Fibroblast of the conjunctiva (primary cell): ENCODE data around the gene PTPN11.
"Not testable (repeated sequence)": the region's sequence is repeated elsewhere in the genome, so short reads cannot be mapped to it uniquely, and the experiment has no call there.

Experiments
- DNase-seq: peaks from one replicate; pipeline ENCODE4 v3.0.0-alpha.2; 2010; ENCODE audit warnings: low read depth

The PTPN11 gene

DNA sequence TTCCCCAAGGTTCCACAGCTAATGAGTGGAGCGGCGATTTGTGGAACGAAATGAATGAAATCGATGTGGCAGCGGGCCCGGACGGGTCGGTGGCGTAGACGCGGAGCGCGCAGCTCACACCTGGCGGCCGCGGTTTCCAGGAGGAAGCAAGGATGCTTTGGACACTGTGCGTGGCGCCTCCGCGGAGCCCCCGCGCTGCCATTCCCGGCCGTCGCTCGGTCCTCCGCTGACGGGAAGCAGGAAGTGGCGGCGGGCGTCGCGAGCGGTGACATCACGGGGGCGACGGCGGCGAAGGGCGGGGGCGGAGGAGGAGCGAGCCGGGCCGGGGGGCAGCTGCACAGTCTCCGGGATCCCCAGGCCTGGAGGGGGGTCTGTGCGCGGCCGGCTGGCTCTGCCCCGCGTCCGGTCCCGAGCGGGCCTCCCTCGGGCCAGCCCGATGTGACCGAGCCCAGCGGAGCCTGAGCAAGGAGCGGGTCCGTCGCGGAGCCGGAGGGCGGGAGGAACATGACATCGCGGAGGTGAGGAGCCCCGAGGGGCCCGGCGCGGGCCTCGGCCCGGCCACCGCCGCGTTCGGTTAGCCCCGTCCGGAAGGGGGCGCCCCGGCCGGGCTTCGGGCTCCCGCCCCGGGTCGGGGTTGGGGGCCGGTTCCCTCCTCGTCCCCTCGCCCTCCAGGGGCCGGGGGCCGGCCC is at the start of gene PTPN11:
TSS of gene PTPN11 (plus strand) at position 340 of the 689 bp plus-strand sequence. CDS start at position 505, 165 bp downstream.
- DNase-seq = peak; percentile 37

DNA sequence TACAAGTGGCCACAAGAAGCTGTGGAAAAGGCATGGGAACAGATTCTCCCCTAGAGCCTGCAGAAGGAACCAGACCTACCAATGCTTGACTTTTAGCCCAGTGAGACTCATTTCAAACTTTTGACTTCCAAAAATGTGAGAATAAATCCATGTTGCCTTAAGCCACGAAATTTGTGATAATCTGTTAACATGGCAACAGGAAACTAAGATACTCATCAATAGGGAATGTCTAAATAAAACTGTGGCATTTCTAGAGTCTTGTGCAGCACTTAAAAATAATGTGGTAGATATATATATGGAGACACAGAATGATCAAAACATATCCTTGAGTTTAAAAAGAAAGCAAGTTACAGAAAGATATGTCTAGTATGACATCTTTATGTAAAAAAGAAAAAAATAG is 48.5 kb upstream of the PTPN11 start:
- DNase-seq = no peak

DNA sequence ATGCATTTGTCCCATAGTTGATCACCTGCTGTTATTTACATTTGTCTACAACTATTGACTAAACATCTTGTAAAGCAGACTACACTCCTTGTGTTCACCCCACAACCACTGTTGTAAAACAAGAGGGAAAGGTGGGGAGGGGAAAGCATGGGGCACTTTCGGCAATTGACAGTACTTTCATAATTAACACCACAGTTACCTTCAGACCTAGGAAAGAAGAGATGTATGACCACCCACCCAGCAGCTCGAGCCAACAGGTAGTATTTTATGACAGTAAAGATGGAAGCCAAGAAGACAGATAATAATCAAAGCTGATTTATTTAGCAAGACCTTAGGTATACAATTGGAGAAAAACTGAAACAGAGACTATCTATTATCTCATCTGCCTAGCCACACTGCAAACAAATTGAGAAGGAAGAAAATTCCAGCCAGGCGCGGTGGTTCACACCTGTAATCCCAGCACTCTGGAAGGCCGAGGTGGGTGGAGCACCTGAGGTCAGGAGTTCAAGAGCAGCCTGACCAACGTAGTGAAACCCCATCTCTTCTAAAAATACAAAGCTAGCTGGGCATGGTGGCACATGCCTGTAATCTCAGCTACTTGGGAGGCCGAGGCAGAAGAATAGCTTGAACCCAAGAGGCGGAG is 47.8 kb upstream of the PTPN11 start:
- no peak for DNase-seq

DNA sequence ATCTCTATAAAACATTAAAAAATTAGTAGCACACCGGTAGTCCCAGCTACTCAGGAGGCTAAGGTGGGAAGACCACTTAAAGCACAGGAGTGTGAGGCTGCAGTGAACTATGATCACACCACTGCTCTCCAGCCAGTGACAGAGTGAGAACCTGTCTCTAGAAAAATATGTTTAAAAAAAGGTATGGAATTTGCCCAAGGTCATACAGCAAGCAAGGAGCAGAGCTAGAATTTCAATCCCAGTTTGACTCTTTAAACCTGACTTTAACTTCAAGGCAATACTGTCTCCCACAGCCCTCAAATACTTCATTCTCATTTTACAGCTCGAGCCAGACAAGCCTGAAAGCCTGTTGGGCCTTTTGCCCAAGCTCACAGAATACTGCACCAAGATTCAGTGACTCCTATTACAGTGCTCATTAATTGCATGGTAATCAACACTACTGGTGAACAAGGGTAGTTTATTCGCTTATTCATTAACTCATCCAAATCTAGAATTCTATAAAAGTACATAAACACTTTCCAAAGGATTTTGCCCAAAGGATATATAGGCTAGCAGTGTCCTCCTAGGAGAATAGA is 44.5 kb upstream of the PTPN11 start:
- DNase-seq = no peak

DNA sequence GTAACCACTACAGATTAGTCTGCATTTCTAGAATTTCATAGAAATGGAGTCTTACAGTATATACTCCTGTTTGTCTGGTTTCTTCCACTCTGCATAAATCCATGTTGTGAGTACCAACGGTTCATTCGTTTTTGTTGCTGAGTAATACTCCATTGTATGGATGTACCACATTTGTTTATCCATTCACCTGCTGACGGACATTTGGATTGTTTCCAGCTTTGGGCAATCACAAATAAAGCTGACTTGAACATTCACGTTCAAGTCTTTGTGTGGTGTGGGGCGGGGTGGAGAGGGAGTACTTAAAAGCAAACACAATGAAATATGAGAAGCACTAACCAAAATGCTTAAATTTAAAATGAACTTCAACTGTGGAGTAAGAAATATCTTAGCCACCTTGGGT is 43.6 kb upstream of the PTPN11 start:
- no peak for DNase-seq

DNA sequence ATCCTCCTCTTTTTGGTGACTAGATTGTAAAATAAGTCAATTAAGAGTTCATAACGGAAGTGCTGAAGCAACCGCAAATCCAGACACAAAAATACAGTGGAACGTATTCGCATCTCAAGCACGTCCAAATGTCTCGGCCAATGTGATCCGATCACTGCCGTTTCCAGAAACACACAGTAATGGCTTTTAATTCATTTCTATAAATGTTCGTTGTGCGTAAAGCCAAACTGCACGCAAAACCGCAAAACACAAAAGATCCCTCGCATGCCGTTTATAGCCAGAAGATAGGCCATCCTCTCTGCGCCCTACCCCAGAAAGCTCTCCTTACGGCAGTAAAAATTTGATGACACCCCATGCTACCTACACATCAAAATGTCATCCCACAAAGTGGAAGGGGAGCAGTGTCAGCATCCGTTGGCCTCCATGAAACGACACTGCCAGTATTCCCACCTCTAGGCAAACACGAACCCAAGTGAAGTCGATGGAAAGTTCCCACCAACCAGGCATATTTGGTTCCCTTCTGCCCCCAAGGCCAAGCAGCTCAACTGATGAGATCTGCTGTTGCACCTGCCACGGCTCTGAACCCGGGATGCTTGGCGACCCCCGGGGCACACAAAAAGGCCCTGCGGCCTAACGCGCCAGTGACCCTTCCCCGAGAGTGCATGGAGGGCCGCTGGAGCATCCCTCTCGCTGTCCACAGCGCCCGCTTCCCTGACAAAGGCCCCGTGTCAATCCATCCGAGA is 37.9 kb upstream of the PTPN11 start:
- no peak for DNase-seq

DNA sequence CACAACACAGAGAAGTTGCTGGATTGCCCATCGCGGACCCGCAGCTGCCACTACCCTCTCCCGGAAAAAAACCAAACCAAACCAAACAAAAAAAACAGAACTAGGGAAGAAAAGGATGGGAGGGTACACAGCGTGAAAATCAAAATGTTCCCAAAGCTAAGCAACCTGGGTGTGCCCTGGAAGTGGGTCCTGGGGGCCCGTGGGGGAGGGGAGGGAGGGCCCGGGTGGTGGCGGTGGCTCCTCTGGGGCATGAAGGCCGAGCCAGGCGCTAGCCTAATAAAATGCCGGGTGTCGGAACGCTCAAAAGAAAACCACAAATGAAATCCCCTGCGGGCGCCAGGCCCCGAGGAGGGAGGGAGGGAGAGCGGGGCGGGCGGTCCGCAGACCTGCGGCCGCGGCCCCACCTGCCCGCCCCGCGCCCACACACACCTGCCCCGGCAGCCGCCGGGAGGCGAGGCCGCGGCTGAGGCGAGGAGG is 37.3 kb upstream of the PTPN11 start:
- no peak for DNase-seq

DNA sequence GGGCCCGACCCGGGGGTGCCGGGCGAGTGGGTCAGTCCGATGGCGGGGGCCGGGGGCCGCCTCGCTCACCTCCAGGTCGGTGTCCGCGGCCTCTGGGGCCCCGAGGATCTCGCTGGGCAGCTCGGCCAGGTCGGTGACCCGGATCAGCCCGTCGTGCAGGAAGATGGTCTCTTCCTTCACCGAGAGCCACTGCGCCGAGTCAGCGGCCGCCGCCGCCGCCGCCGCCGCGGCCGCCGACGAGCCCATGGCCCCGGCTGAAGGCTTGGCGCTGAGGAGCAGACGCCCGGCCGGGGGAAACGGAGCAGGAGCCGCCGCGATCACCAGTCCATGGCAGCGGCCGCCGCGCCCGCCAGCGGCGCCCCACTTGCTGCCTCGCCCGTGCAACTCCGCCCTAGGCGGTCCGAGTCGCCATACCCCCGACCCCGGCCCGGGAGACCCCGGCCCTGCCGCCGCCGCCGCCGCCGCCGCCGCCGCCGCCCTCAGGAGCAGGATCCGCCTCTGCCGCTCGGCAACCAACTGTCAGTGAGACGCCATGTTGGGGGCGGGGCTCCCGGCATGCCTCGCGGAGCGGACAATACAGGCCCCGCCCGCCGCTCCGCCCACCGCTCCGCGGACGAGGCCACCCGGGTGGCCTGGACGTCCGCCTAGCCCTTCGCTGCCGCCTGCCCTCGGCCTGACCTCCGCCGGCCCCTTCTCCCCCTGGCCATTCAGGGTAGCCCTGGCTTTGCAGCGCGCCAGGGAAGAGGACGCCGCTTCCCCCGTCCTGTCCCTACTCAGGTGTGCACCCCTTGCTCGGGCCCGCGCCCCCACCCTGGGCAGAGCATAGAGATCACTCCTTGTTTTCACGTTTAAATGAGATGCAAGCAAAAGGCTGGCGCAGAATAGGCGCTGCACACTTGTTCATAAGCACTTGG is 36.6 kb upstream of the PTPN11 start, which contains the start of gene HECTD4:
TSS of gene HECTD4 (minus strand) at position 549 of the 914 bp plus-strand sequence. CDS start at position 246, 303 bp downstream.
- DNase-seq = peak; percentile 57

DNA sequence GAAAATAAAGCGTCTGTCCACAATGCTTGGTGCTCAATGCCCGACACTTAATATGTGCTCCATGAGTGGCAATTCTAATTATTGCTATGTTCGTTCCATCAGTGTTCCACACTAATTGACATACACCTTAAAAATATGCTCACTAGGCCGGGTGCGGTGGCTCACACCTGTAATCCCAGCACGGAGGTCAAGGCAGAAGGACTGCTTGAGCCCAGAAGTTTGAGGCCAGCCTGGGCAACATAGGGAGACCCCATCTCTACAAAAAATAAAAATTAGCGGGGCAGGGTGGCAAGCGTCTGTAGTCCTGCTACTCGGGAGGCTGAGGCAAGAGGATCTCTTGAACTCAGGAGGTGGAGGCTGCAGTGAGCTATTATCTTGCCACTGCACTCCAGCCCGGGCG is 35.9 kb upstream of the PTPN11 start:
- DNase-seq = no peak

DNA sequence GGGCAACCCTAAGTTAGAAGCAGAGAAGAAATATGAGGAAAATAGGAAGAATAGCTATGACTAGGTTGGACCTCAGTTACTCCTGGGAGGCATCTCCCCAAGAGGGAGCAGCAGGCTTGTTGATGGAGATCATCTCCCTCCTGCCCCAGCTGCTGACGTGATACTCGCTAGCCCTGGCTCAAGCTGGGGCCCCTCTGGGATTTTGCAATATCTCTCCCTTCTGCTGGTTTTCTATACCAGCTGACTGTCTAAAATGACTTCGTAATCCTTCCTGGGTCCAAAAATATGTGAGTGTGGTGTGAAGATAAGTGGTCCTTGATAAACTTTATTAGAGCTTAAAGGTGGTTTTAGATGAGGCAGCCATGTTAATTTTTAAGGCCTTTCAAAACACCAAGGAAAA is 32.0 kb upstream of the PTPN11 start:
- DNase-seq = peak; percentile 49

DNA sequence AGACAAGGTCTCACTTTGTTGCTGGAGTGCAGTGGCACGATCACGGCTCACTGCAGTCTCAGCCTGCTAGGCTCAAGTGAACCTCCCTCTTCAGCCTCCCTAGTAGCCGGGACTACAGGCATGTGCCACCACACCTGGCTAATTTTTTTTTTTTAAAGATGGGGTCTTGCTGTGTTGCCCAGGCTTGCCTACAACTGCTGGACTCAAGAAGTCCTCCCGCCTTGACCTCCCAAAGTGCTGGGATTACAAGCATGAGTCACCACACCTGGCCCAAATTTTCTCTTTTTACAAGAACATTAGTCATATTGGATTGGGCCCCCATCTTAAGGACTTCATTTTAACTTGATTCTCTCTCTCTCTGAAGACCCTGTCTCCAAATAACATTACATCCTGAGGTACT is 29.5 kb upstream of the PTPN11 start:
- DNase-seq = no peak

DNA sequence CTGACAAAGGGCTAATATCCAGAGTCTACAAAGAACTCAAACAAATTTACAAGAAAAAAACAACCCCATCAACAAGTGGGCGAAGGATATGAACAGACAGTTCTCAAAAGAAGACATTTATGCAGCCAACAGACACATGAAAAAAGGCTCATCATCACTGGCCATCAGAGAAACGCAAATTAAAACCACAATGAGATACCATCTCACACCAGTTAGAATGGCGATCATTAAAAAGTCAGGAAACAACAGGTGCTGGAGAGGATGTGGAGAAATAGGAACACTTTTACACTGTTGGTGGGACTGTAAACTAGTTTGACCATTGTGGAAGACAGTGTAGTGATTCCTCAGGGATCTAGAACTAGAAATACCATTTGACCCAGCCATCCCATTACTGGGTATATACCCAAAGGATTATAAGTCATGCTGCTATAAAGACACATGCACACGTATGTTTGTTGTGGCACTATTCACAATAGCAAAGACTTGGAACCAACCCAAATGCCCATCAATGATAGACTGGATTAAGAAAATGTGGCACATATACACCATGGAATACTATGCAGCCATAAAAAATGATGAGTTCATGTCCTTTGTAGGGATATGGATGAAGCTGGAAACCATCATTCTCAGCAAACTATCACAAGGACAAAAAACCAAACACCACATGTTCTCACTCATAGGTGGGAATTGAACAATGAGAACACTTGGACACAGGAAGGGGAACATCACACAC is 28.7 kb upstream of the PTPN11 start:
- not testable (repeated sequence) for DNase-seq

DNA sequence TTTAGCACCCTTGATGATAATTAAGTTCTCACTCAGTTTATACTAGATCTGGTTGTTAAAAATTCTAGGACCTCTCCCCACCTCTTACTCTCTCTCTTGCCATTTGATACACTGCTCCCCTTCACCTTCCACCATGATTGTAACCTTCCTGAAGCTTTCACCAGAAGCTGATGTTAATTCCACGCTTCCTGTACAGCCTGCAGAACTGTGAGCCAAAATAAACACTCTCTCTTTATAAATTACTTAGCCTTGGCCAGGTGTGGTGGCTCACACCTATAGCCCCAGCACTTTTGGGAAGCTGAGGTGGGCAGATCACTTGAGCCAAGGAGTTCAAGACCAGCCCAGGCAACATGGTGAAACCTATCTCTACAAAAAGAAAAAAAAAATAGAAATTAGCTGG is 25.4 kb upstream of the PTPN11 start:
- DNase-seq = no peak

DNA sequence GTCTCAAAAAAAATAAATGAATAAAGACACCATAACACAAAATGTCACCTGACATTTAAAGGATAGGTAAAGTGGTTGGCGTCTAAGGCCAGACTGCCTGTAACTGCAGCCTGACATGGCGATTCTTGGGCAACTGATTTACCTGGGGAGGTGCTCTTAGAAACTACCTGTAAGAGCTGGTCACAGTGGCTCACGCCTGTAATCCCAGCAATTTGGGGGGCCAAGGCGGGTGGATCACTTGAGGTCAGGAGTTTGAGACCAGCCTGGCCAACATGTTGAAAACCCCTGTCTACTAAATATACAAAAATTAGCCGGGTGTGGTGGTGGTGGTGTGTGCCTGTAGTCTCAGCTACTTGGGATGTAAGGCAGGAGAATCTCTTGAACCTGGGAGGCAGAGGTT is 17.7 kb upstream of the PTPN11 start:
- no peak for DNase-seq

DNA sequence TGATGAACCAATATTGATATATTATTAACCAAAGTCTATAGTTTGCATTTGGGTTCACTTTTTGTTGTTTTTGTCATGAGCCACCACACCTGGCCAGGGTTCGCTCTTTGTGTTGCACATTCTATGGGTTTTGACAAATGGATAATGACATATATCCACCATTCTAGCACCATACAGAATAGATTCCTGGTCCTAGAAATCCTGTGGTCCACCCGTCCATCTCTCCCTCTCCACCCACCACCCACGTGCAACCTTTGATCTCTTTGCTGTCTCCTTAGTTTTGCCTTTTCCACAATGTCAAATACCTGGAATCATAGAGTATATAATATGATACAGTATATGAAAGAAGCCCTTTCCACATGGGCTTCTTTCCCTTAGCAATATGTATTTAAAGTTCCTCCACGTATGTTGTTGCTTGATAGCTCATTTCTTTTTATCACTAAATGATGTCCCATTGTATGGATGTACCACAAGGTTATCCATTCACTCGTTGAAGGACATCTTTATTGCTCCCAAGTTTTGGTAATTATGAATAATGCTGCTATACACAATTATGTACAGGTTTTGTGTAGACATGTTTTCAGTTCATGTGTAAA is 16.7 kb upstream of the PTPN11 start:
- DNase-seq = no peak

DNA sequence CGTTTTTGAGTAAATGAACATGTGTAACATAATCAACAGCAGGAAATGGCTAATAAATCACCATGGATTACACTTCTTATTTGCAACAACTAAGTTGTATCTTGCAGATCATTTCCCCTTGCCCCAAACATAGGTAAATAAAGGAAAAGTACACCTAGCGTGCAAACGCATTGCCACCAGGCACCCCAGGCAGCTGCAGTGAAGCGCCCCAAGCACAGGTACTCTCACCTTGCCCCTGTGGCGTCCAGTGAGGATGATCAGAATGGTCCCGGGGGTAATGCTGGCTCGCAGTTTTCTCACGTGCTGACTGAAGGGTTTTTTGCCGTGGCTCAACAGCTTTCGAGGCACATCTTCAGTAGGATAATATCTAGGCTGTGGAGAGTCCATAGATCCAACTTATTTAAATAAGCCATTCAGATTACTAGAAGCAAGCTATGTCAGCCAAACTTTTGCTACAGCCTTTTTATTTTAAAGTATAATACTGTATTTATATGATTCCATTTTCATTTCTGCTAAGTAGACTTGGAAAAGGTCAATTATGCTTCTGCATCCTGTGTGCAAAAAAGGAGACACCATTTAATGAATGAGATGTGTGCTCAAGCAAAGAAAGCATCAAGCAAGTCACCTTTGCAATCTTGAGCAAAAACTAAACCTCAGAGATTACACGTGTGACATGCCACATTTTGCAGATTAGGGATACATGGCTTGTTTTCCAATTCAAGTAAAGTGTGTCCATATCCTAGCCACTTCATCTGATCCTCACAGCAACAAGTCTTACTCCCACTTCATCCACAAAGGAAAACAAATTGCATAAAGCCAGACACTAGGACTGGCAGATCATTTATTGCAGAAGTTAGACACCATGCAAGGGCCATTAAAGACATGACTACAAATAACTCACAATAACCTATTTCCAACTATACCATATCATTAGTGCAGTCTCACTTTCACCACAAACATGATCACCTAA is 11.9 kb upstream of the PTPN11 start:
- DNase-seq = no peak

DNA sequence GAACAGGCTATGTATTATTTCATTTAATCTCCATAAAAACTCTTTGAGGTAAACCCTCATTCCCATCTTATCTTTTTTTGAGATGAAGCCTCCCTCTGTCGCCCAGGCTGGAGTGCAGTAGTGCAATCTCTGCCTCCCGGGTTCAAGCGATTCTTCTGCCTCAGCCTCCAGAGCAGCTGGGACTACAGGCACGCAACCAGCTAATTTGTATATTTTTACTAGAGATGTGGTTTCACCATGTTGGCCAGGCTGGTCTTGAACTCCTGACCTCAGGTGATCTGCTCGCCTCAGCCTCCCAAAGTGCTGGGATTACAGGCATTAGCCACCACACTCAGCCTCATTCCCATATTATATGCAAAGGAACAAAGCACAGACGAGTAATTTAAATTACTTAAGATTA is 11.1 kb upstream of the PTPN11 start:
- DNase-seq = not testable (repeated sequence)

DNA sequence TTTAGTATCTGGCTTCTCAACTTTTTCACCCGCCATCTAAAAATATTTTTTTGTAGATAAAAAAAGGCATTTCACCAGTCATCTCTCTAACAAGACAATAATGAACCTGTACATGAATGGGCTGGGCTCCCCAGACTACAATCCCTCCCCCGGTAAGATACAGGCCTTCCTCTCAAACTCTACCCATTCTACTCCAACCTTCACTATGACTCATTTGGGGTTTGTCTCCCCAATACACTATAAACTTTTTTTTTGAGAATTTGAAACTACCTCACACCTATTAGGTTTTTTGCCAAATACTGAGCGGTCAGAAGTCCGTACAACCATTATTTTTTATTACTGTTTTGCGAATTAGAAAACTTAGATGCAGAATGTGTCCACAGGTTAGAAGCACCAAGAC is 10.1 kb upstream of the PTPN11 start:
- no peak for DNase-seq
